Caco-2 (cell line): Measurements from ENCODE around the gene TTLL9. TPM values are rescaled to one million over a fixed set of nuclear protein-coding genes. Genes with fewer than 3 reads are reported as not detected.

Source experiments
- BruUV-seq: library from RNA; stranded (reverse); fragments of 400-500 nt; replicated peaks from 2 replicates; lab custom pipeline; 2021; lab: Mats Ljungman, UMichigan
- CTCF ChIA-PET: fragments of 300-600 bp; sonication (Branson Sonifier 250); formaldehyde crosslinking; loops from one replicate; lab custom pipeline; 2022; ENCODE audit warnings: antibody characterized with exemption; lab: Charles Lee
- POLR2A ChIA-PET: fragments of 300-600 bp; sonication (Branson Sonifier 250); formaldehyde crosslinking; loops from one replicate; lab custom pipeline; 2022; ENCODE audit warnings: antibody characterized with exemption; lab: Charles Lee
- DNase-seq, 2 experiments: peaks; one replicate each; pipeline versions ENCODE4 v3.0.0 to v3.0.0-alpha.2; 2020 to 2022
- H3K27me3 ChIP-seq: replicated peaks from 2 replicates; pipeline ENCODE4 v1.6.0; 2011; ENCODE audit warnings: low read length; ENCODE audit not compliant: control insufficient read depth, insufficient read depth
- H3K36me3 ChIP-seq: 2 replicates; pipeline ENCODE4 v1.5.1; 2011; ENCODE audit warnings: low read length; ENCODE audit not compliant: control insufficient read depth, insufficient read depth
- H3K4me1 ChIP-seq: fragments of 250-450 bp; sonication (Bioruptor Pico); 2 replicates; pipeline ENCODE4 v1.5.1; 2020; ENCODE audit warnings: mild to moderate bottlenecking
- H3K4me3 ChIP-seq: 2 replicates; pipeline ENCODE4 v1.5.1; 2011; ENCODE audit warnings: low read depth, mild to moderate bottlenecking, control low read depth, low read length
- H3K9me3 ChIP-seq: fragments of 250-450 bp; sonication (Bioruptor Pico); 2 replicates; pipeline ENCODE4 v1.5.1; 2020; ENCODE audit warnings: mild to moderate bottlenecking, moderate library complexity
- H3K27ac Mint-ChIP-seq: one replicate; pipeline ENCODE4 v1.8.0; 2022; ENCODE audit warnings: mixed read lengths; ENCODE audit not compliant: unreplicated experiment
- H3K27me3 Mint-ChIP-seq: one replicate; pipeline ENCODE4 v1.8.0; 2022; ENCODE audit warnings: mixed read lengths; ENCODE audit not compliant: insufficient read depth, unreplicated experiment
- H3K36me3 Mint-ChIP-seq: one replicate; pipeline ENCODE4 v1.8.0; 2022; ENCODE audit warnings: mild to moderate bottlenecking, mixed read lengths; ENCODE audit not compliant: insufficient read depth, unreplicated experiment
- H3K4me1 Mint-ChIP-seq: one replicate; pipeline ENCODE4 v1.8.0; 2022; ENCODE audit warnings: low read depth, mixed read lengths; ENCODE audit not compliant: unreplicated experiment
- H3K4me3 Mint-ChIP-seq: one replicate; pipeline ENCODE4 v1.8.0; 2022; ENCODE audit warnings: mild to moderate bottlenecking, moderate library complexity, mixed read lengths; ENCODE audit not compliant: unreplicated experiment
- H3K9me3 Mint-ChIP-seq: one replicate; pipeline ENCODE4 v1.8.0; 2022; ENCODE audit warnings: mixed read lengths; ENCODE audit not compliant: unreplicated experiment
- CTCF ChIP-seq, 2 experiments: fragments of 200-600 bp in 1 of 2; IDR thresholded peaks; 1 replicate in 1 of 2; 2 replicates in 1 of 2; pipeline versions ENCODE4 v1.5.1 to v1.8.0; 2011 to 2022; ENCODE audit warnings: antibody characterized with exemption in 1 of 2, control low read depth in 1 of 2, inconsistent platforms in 1 of 2, low read depth in 1 of 2, low read length in 1 of 2, mild to moderate bottlenecking in 1 of 2, moderate library complexity in 1 of 2; ENCODE audit not compliant: insufficient read depth in 1 of 2, severe bottlenecking in 1 of 2, unreplicated experiment in 1 of 2
- intact Hi-C: fragments of 100-400 bp; cut with micrococcal nuclease; formaldehyde crosslinking; loops from one replicate; pipeline ENCODE4 v1.10.0; 2022; ENCODE audit not compliant: unreplicated experiment
- total RNA-seq: library from RNA; stranded (reverse); gene quantifications from 2 replicates; pipeline ENCODE4 v1.2.3, GENCODE V29; 2022

Gene TTLL9
- total RNA-seq, 1 experiment from 2014 or later = not detected

- peaks cover 5% of the 10 kb centered on the region; the same call in 1 of the 2 replicates for H3K4me1 ChIP-seq
- DNase-seq = no peak
- intact Hi-C loops = no loop called here
- Mint-ChIP-seq H3K36me3 (no peaks in the 10 kb centered on the region), H3K9me3 (no peaks in the 10 kb centered on the region), H3K27ac (no peak overlapping the region), H3K4me3 (no peak overlapping the region), H3K27me3 (peaks cover 22% of the 10 kb centered on the region), H3K4me1 (peaks cover 11% of the 10 kb centered on the region)
- H3K9me3 ChIP-seq = no peaks in the 10 kb centered on the region
- TF ChIP-seq CTCF (IDR thresholded peaks at IDR 0.05; ENCODE audit: insufficient read depth in 1 of 2, low read depth in 1 of 2, low read length in 1 of 2, severe bottlenecking in 1 of 2, unreplicated experiment in 1 of 2) = no peak
- no peak overlapping the region for H3K4me3 ChIP-seq
- BruUV-seq = no TSS peak
- ChIA-PET CTCF (interaction anchor here (0.7 kb wide), 1 partner anchor 104 kb away, joined by 3 read pairs; no protein-coding TSS in a partner anchor), POLR2A (no interaction called here)
- H3K36me3 ChIP-seq = no peaks in the 10 kb centered on the region
- peaks cover 3% of the 10 kb centered on the region for H3K27me3 ChIP-seq
These were observed 51.7 kb downstream of the TTLL9 start for GRCh38 chr20:31922181-31922580.

GRCh38 chr20:31922588-31922987, 52.2 kb downstream of the TTLL9 start:
- intact Hi-C loops = no loop called here
- H3K9me3 ChIP-seq = no peaks in the 10 kb centered on the region
- no peaks in the 10 kb centered on the region for H3K36me3 ChIP-seq
- H3K27me3 ChIP-seq = peaks cover 3% of the 10 kb centered on the region
- POLR2A ChIA-PET = no interaction called here
- Mint-ChIP-seq H3K27me3 (peaks cover 24% of the 10 kb centered on the region), H3K4me3 (no peak overlapping the region), H3K4me1 (peaks cover 11% of the 10 kb centered on the region), H3K36me3 (no peaks in the 10 kb centered on the region), H3K27ac (no peak overlapping the region), H3K9me3 (no peaks in the 10 kb centered on the region)
- TF ChIP-seq CTCF (IDR thresholded peaks at IDR 0.05; ENCODE audit: insufficient read depth in 1 of 2, low read depth in 1 of 2, low read length in 1 of 2, severe bottlenecking in 1 of 2, unreplicated experiment in 1 of 2) = no peak
- CTCF ChIA-PET = interaction anchor here (0.7 to 2.3 kb wide), 2 partner anchors 29 to 105 kb away, joined by 3 to 8 read pairs; partner anchors contain the start of gene PDRG1
- H3K4me1 ChIP-seq = peaks cover 5% of the 10 kb centered on the region; the same call in 1 of the 2 replicates
- H3K4me3 ChIP-seq = no peak overlapping the region
- DNase-seq = no peak
- BruUV-seq = no TSS peak

GRCh38 chr20:31923388-31924331, 53.2 kb downstream of the TTLL9 start:
- CTCF ChIA-PET = interaction anchor here (2.3 kb wide), 1 partner anchor 28 kb away, joined by 8 read pairs; the partner anchor contains the start of gene PDRG1

More at GRCh38 chr20:31923388-31924331, 53.2 kb downstream of the TTLL9 start:
- peaks cover 1% of the 10 kb centered on the region; the same call in 1 of the 2 replicates for H3K4me1 ChIP-seq
- Mint-ChIP-seq H3K36me3 (no peaks in the 10 kb centered on the region), H3K27me3 (peaks cover 28% of the 10 kb centered on the region), H3K4me3 (no peak overlapping the region), H3K9me3 (no peaks in the 10 kb centered on the region), H3K27ac (no peak overlapping the region), H3K4me1 (peaks cover 2% of the 10 kb centered on the region)
- POLR2A ChIA-PET = no interaction called here
- intact Hi-C loops = no loop called here
- no peaks in the 10 kb centered on the region for H3K9me3 ChIP-seq
- H3K4me3 ChIP-seq = no peak overlapping the region
- TF ChIP-seq CTCF (IDR thresholded peaks at IDR 0.05; ENCODE audit: insufficient read depth in 1 of 2, low read depth in 1 of 2, low read length in 1 of 2, severe bottlenecking in 1 of 2, unreplicated experiment in 1 of 2) = no peak
- BruUV-seq = no TSS peak
- no peak for DNase-seq
- no peaks in the 10 kb centered on the region for H3K36me3 ChIP-seq
- H3K27me3 ChIP-seq = peaks cover 3% of the 10 kb centered on the region
